GM21381 (cell line): ENCODE data around the gene B3GAT3.
"Not testable (repeated sequence)": the region's sequence is repeated elsewhere in the genome, so short reads cannot be mapped to it uniquely, and the experiment has no call there.

Experiments used
- ATAC-seq: cut with Tn5 transposase; IDR thresholded peaks from one replicate; pipeline ENCODE4 v1.9.1; 2021; ENCODE audit warnings: mild to moderate bottlenecking, moderate library complexity; ENCODE audit not compliant: unreplicated experiment

B3GAT3 gene

DNA sequence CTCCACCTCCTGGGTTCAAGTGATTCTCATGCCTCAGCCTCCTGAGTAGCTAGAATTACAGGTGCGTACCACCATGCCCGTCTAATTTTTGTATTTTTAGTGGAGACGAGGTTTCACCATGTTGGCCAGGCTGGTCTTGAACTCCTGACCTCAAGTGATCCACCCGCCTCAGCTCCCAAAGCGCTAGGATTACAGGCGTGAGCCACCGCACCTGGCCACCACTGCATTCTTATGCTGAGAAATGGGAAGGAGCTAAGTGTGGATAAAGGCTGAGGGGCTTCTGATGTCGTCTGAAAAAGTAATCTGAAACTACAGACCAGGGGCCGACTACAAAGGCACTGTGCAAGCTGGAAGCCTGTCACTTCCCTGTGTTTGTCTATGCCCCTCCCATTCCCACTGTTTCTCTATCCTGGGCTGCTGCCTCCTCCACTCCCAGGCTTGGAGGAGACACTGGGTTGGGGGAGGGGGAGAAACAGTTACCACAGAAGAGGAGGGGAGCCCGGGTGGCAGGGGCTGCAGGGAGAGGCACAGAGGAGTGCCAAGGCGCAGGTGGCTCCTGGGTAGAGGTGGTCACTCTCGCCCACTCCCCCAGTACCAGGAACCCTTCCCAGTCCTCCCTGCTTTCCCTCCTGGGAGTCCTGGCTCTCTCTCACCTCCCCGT lies 17.2 kb downstream of the B3GAT3 start:
- ATAC-seq = no peak

DNA sequence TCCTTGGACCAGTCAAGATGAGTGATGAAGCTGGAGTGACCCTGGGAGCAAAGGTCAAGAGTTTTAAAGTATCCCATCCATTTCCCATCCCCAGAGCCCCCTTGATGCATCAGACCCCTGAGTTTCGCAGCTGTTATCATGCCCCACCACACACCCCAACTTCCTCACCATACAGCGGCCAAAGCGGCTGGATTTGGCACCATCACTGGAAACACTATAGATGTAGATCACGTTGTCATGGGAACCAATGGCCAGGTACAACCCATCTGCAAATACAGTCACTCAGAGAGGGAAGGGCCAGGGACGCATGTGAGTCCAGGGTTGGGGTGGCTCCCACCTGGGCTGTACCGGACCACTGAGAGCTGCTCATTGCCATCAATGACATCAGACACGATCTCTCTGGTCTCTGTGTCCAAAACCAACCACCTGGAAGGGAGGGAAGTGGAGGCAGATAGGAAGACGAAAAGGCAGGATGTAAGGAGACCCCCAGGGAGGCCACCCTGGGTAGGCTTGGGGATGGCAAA lies 17.9 kb downstream of the B3GAT3 start:
- ATAC-seq = no peak

DNA sequence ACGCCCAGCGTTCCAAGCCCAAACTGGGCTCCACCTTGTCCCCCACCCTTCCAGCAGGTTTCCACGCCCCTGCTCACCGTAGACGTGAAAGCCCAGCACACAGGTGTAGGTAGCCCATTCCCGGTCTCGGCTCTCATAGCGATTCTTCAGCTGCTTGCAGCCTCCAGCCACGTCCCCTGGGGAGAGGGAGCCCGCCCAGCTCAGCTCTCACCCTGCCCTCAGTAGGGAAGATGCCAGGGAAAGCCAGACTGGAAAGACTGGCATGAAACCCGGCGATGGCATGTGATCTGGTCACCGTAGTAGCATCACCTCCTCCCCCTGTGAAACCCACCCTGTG lies 18.7 kb downstream of the B3GAT3 start:
- ATAC-seq = no peak

DNA sequence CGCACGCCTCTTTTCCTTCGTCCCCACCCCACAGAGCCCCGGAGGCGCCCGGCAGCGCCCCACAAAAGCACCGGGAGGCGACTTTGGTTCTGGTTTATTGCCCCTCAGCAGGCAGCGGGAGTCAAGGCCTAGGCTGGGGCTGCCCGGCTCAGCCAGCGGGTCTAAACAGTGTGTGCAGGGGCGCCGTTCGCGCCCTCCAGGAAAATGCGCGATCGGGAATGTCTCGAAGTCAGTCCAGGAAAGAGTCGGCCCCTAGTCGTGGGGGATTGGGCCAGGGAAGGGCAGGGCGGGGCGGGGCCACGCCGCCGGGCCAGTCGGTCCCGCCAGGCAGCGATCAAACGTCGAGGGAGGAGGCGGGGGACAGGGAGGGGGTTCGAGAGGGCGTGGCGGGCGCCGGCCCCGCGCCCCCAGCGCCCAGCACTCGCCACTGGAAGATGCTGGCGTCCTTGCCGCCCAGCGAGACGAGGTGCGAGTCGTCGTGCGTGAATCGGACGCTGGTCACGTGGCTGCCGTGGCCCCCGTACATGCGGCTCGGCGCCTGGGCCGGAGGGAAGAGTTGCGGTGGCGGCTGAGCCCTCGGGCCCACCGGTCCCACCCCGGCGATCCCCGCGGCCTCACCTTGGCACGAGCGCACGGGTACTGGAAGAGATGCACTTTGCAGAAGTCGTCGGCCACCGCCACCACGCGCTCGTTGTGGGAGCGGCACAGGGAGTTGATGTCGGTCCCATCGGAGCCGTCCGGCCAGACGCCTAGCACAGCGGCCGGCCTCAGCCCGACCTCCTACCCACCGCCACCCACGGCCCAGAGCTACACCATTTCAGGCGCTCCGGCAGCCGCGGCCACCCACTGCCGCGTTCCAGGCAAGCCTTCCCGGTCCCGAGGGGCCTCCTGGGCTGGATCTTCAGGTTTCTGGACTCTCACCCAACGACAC lies 19.4 kb downstream of the B3GAT3 start:
- no peak for ATAC-seq

DNA sequence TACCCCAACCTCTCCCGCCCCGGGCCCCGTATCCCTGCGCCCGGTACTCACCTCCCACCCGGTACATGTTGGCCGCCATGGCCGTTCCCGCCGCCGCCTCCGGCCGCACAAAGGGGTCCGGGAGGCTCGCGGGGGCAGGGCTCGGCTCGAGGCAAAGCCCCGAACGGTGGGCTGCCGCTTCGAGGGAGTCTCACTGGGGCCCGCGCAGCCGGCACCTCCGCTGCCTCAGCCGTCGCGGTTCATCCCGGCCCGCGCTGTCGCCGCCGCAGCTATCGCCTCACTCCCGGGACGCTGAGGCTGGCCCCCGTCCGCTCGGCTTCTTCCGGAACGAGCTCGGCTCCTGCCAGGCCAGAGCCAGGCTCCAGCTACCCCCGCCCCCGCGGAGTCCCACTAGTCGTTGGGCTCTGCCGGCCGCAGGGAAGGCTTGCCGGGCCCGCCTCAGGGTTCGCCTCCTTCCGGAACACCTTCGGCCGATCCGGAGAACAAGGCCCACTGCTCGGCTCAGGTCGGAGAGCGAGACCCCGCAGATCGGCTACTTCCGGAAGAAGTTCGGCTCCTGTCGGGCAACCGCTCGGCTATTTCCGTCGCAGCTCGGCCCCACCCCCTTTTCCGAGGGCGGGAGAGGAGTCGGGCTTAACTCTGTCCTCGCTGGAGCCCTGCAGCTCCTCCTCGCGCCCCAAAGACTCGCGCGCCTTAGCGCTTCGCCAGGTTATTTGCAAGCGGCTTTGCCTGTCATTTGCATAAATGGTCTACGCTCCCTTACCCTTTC lies 20.2 kb downstream of the B3GAT3 start, which contains the start of gene MTA2:
Gene MTA2 (minus strand): TSS at position 494 of the 769 bp plus-strand sequence. CDS start 415 bp downstream, at position 79.
- peak; percentile 74 for ATAC-seq

DNA sequence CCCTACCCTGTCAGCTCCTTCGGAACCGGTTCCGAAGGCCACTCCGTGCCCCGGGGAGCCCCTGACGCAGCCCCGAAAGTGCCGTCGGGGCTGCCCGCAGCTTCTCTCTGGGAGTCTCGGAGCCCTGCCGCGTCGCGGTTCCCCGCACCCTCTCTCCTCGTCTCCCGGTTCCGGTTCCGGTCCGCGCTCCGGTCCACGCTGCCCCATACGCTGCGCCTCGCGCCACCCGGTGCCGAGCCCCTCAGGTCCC lies 20.7 kb downstream of the B3GAT3 start:
- ATAC-seq = no peak

DNA sequence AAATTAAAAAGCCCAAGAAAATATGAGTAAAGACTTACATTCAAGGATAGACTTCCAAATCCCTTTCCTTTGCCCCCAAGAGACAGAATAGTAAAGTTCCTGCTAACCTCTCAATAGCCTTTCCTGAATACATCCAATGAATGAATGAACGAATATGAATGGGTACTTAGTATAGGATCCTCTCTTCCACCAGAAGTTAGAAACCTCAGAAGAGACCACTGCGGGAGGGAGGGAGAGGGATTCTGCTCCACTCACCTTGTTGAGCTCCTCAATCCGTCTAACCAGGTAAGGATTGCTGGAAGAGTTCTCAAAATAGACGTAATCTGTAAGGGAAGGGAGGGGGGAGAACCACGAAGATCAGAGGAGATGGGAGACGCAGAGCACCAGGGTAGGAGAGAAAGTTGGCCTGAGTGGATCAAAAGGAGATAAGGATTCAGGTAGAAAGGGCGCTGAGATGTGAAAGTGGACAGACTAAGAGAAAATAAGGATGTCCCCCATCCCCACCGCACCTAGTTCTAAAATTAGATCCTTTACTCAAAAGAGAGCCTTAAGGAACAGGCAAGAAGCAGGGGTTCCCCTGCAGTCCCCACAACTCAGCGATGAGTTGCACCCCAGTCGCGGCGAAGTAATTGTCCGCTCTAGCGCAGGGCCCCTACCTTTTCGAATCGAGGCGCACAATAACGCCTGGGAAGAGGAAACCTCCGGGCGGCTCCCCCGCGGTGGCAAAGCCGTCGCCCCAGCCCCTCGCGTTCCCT lies 21.2 kb downstream of the B3GAT3 start:
- no peak for ATAC-seq

DNA sequence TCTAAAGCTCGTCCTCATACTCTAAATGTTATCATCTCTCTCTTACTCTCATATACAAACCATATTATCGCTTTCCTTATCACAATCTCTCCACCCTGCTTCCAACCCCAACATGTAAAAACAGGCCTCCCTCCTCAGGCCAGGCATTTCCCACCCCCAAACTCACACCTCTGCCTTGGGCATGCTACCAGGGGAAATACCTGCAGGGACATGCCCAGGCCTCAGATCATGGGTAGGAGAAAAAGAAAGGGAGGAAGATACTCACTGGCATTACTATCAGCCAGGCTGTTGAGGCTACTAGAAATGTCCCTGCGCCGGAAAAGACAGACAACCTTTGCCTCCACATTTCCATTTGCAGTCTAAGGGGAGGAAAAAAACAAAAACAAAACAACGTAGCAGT lies 21.9 kb downstream of the B3GAT3 start:
- ATAC-seq = no peak

DNA sequence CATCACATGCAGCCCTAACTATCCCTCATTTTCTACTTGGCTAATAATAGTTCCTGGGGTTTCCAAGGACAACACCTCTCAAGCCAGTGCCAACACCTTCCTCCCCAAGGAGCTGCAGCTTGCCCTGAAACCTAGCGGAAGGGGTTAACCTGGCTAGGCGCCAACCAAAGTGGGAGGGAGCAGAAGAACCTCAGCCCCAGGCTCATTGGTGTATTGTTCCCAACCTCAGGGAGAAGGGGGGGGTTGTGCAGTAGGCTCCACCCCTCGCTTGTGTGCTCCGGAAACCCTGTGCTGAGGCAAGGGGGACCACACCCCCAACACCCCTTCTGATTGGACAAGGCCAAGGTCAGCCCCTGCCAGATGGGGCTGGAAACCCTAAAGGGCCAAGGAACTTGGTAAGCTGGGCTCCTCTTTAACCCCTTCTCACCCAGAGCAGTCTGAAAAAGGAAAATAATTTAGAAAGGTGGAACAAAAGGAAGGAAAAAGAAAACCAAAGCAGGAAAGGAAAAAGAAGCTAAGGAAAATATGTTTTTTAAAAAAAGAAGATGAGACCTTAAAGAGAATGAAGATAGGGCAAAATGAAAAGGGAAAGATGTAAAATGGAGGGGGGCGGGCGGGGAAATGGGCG lies 22.6 kb downstream of the B3GAT3 start:
- ATAC-seq = peak; percentile 45

DNA sequence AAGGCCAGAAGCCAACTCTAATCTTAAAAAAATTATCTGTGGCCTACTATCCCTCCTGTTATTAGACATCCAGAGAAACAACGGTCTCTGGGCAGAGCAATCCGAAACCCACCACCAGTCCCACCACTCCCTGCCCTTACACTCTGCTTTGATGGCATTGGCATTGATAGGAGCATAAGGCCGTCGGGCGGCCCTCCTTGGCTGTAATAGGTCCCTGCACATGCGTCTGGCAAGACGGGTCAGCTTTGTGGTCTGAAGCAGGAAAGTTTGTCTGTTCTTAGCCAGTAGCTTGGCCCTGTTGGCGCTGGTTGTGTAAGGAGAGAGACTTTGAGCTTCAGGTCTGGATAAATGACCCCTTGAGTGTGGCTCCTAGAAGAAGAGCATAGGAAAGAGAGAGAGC lies 26.7 kb downstream of the B3GAT3 start:
- ATAC-seq = no peak

DNA sequence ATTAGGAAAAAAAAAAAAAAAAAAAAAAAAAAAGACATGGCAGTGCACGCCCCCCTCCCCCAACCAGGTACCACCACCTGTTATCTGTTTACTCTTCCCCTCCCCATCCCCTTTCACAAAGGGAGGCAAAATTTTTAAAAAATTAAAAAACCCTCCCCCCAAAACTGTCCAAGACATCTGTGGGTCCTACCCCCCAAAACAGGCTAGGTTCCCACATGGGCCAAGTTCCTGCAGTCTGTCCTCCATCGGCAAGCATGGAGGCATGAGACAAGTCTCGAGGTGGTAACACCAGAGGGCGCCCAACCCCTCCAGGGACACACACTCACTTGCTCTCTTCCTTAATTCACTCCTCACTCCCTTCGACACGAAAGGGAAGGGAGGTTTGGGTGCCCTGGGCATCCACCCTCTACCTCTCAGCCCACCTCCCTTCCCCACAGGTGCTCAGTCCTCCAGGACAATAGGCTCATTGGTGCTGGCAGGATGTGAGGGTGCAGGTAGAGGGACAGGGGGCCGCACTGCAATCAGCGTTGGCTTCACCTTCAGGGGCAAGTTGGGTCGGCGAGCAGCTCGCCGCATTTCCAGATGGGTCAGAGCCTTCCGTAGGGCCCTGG lies 28.2 kb downstream of the B3GAT3 start:
- no peak for ATAC-seq

DNA sequence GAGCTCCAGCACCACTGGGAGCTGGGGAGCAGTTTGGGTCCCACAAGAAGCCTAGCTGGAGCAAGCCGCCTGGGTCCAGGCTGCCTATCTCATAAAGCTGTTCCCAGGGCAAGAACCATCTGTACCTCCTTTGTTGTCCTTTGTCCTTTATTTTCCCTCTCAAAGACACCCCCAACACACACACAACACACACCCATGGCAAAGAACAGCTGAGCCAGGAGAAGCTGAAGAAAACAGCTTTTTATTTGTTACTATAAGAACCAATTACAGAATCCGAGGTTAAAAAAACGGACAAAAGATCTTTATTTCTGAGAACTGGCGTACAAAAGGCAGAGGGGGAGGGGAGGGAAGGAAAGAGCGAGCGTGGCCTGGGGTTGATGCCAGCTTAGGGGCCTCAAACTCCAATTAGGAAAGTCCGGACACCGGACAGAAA lies 28.8 kb downstream of the B3GAT3 start:
- no peak for ATAC-seq

DNA sequence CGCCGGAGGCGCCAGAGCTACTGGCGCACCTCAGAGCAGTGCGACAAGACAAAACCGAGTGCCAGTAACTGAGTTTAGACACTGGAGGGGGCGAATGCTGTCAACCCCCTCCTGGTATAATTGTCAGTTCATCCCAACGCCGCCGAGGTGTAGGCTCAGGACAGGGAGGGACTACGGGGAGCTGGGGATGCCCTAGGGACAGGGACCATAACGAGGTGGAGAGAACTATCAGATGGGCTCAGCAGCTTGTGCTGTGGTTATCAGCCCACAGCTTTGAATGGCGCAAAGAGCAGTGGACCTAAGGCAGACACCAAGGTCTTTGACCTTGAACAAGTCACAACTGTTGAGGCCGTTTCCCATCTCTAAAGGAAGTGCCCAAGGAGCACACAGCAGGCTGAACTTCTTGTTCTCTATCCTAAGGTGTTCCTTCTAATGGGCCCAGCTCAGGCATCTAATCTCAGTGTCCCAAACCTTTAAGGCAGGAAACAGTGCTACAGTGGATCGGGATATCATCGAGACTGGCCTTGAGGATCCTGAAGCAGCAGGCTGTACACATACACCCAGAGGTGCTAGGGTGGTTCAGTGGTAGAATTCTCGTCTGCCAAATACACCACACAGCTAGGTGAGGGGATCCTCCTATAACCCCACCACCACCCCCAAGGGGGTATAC lies 29.5 kb downstream of the B3GAT3 start:
- ATAC-seq = no peak

DNA sequence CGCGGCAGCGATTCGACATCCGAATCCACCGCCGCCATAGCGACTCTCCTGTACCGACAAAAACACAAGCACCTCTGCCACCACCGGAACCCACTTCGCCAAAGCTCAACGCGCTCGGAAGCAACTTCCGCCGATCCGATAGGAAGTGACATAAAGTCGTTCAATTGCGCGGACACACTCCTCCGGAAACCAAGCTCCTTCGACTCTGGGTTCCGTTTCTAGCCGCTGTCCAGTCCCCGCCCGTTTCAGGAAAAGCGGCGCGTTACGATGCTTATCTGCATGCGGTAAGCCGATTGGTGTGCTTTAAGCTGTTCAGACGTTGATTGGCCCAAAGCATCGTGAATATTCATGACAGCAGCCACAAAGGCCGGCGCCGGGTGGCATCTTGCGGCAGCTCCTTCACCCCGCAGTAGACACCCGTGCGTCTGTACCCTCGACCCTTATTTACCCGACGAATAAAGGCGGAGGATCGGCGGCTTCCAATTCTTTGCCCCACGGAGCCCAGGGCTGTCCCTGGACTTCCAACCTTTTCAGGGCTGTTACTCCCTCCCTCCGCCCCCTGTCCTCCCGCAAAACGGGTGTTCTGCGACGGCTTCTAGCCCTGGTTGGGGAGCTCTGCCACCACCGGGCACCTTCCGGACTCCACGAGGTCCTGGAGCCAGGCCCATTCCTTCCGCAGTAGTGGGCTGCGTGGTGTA lies 30.2 kb downstream of the B3GAT3 start, which contains the start of gene TUT1:
Gene TUT1 (minus strand): TSS at position 76 of the 698 bp plus-strand sequence. CDS start 38 bp downstream, at position 38.
- peak; percentile 87 for ATAC-seq

DNA sequence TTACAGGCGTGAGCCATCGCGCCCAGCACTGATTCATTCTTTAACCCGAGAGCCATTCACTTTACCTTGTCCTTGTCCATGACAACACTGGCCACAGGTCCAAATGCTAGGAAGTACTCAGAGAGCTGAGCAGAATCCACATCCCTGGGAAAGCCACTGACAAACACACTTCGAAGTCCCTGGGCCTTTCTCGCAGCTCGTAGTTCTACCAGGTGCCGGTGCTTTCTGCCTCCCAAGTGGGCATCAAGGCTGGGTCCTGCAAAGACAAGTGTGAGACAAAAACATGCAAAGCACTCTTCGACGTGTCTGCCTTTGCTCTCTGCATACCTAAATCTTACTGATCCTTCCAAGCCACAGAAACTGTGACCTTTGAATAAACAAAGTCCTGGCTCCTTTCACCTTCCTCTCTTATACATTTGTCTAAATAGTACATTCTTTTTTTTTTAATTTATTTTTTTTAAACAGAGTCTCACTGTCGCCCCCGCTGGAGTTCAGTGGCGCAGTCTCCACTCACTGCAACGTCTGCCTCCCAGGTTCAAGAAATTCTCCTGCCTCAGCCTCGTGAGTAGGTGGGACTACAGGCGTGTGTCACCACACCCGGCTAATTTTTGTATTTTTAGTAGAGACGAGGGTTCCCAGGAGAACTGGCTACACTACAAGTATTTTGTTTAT lies 32.7 kb downstream of the B3GAT3 start:
- no peak for ATAC-seq

DNA sequence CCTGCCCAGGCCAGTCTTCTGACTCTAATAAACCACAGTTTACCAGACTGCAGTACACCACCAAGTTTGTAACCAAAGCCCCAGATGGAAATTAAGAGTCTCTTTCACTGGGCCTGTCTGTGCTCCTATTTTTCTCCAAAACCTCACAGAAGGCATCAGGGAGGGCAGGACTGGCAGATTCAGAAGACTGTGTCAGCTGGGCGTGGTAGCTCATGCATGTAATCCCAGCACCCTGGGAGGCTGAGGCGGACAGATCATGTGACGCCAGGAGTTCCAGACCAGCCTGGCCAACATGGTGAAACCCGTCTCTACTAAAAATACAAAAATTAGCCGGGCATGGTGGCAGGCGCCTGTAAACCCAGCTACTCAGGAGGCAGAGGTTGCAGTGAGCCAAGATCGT lies 36.4 kb downstream of the B3GAT3 start:
- not testable (repeated sequence) for ATAC-seq

DNA sequence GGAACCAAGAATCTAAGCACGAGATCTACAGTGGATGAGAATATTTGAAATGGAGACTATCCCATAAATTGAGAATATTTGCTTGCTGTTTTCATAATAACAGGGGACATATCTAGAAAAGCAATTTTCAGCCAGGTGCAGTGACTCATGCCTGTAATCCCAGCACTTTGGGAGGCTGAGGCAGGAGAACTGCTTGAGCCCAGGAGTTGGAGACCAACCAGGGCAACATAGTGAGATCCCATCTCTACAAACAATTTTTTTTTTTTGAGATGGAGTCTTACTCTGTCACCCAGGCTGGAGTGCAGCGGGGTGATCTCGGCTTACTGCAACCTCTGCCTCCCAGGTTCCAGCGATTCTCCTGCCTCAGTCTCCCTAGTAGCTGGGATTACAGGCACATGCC lies 40.1 kb downstream of the B3GAT3 start:
- not testable (repeated sequence) for ATAC-seq
